Measurements from ENCODE around the gene OSBPL6. TPM values are rescaled to one million over a fixed set of nuclear protein-coding genes. Genes with fewer than 3 reads are reported as not detected.
"Not testable (repeated sequence)": the region's sequence is repeated elsewhere in the genome, so short reads cannot be mapped to it uniquely, and the experiment has no call there.

The OSBPL6 gene
- total RNA-seq, 6 experiments from 2014 or later: 2.4 to 4.1 (median 3.1) TPM

DNA sequence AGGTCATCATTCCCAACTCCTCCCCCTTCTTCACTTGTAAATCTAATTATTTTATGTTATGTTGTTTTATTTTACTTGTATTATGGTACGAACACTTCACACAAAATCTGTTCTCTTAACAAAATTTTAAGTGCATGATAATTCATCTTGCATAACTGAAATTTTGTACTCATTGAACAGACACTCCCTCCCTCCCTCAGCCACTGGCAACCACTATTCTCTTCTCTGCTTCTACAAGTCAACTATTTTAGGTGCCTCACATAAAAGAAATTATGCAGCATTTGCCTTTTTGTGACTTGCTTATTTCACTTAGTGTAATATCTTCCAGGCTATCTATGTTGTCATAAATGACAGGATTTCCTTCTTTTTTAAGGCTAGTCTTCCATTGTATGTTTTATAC lies 30.4 kb upstream of the OSBPL6 start:
- ATAC-seq (no peak), DNase-seq (no peak)
- Histone ChIP-seq H3K4me1 (no peaks in the 10 kb centered on the region), H3K9me3 (no peaks in the 10 kb centered on the region), H3K27me3 (no peaks in the 10 kb centered on the region), H3K27ac (no peak overlapping the region), H3K36me3 (no peaks in the 10 kb centered on the region), H3K4me3 (no peak overlapping the region)
- 0% methylated on average over 1 of the region's 1 CpG for WGBS (ENCODE audit: insufficient coverage, low coverage, low lambda C conversion rate, missing lambda C conversion rate)
- TF ChIP-seq, protein P1, sequence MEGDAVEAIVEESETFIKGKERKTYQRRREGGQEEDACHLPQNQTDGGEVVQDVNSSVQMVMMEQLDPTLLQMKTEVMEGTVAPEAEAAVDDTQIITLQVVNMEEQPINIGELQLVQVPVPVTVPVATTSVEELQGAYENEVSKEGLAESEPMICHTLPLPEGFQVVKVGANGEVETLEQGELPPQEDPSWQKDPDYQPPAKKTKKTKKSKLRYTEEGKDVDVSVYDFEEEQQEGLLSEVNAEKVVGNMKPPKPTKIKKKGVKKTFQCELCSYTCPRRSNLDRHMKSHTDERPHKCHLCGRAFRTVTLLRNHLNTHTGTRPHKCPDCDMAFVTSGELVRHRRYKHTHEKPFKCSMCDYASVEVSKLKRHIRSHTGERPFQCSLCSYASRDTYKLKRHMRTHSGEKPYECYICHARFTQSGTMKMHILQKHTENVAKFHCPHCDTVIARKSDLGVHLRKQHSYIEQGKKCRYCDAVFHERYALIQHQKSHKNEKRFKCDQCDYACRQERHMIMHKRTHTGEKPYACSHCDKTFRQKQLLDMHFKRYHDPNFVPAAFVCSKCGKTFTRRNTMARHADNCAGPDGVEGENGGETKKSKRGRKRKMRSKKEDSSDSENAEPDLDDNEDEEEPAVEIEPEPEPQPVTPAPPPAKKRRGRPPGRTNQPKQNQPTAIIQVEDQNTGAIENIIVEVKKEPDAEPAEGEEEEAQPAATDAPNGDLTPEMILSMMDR (IDR thresholded peaks at IDR 0.05): no peak
- no peak for TF ChIP-seq POLR2A (IDR thresholded peaks at IDR 0.05)
- intact Hi-C loops (cut with DNase I): no loop called here

DNA sequence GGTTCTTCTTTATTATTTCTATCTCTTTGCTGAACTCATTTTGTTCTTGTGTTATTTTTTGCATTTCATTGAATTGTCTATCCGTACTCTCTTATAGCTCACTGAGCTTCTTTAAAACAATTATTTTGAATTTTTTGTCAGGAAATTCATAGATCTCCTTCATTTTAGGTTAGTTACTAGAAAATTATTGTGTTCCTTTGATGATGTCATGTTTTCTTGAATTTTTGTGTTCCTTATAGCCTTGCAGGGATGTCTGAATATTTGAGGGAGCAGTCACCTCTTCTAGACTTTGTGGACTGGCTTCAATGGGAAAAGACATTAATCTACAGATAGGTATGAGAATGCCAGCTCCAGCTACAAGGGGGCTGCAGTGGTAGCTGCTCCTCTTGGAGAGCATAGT lies 20.7 kb upstream of the OSBPL6 start:
- Histone ChIP-seq H3K36me3 (no peaks in the 10 kb centered on the region), H3K4me3 (no peak overlapping the region), H3K27me3 (no peaks in the 10 kb centered on the region), H3K9me3 (no peaks in the 10 kb centered on the region), H3K4me1 (no peaks in the 10 kb centered on the region), H3K27ac (no peak overlapping the region)
- TF ChIP-seq POLR2A (IDR thresholded peaks at IDR 0.05): no peak
- TF ChIP-seq, protein P1 (IDR thresholded peaks at IDR 0.05): no peak
- WGBS (ENCODE audit: insufficient coverage, low coverage, low lambda C conversion rate, missing lambda C conversion rate): 92% methylated on average over 1 of the region's 1 CpG
- no peak for DNase-seq
- intact Hi-C loops (cut with DNase I): no loop called here
- no peak for ATAC-seq

GRCh38 chr2:178177066-178177679 lies 17.1 kb upstream of the OSBPL6 start:
- 75% methylated on average over 1 of the region's 1 CpG for WGBS (ENCODE audit: insufficient coverage, low coverage, low lambda C conversion rate, missing lambda C conversion rate)
- no peak for ATAC-seq
- H3K4me1 ChIP-seq: no peaks in the 10 kb centered on the region
- H3K9me3 ChIP-seq: no peaks in the 10 kb centered on the region
- DNase-seq: no peak
- TF ChIP-seq, protein P1 (IDR thresholded peaks at IDR 0.05): no peak
- no peak for TF ChIP-seq POLR2A (IDR thresholded peaks at IDR 0.05)
- no peak overlapping the region for H3K4me3 ChIP-seq
- no peaks in the 10 kb centered on the region for H3K27me3 ChIP-seq
- H3K27ac ChIP-seq: no peak overlapping the region
- intact Hi-C loops (cut with DNase I): no loop called here
- H3K36me3 ChIP-seq: no peaks in the 10 kb centered on the region

DNA sequence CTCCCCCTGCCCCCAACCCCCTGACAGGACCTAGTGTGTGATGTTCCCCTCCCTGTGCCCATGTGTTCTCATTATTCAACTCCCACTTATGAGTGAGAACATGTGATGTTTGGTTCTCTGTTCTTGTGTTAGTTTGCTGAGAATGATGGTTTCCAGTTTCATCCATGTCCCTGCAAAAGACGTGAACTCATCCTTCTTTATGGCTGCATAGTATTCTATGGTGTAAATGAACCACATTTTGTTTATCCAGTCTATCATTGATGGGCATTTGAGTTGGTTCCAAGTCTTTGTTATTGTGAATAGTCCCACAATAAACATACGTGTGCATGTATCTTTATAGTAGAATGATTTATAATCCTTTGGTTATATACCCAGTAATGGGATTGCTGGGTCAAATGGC lies 13.7 kb upstream of the OSBPL6 start:
- H3K9me3 ChIP-seq; intact Hi-C loops (cut with DNase I): not testable (repeated sequence)

DNA sequence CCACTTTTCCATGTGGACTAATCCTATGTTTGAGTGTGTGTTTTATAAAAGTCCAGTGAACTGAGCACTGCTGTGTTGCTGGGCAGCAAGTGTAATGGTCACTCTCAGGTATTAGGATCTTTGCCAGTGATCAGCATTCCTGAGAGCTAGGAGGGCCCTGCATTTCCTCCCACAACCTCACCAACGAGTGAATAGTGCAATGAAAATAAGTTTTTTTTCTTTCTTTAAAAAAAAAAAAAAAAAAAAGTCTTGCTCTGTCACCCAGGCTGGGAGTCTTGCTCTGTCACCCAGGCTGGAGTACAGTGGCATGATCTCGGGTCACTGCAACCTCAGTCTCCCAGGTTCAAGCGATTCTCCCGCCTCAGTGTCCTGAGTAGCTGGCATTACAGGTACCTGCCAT lies 6.5 kb upstream of the OSBPL6 start:
- no peak for TF ChIP-seq POLR2A (IDR thresholded peaks at IDR 0.05)
- TF ChIP-seq, protein P1 (IDR thresholded peaks at IDR 0.05): no peak
- Histone ChIP-seq H3K27ac (no peak overlapping the region), H3K9me3 (no peaks in the 10 kb centered on the region), H3K4me1 (peaks cover 0 to under 1% (median 0%) of the 10 kb centered on the region in 4 donors), H3K4me3 (no peak overlapping the region), H3K36me3 (no peaks in the 10 kb centered on the region), H3K27me3 (no peaks in the 10 kb centered on the region)
- intact Hi-C loops (cut with DNase I): no loop called here
- ATAC-seq (no peak), DNase-seq (no peak)
- WGBS (ENCODE audit: insufficient coverage, low coverage, low lambda C conversion rate, missing lambda C conversion rate): 94% methylated on average over 3 of the region's 4 CpGs

More for the DNA sequence above, 13.7 kb upstream of the OSBPL6 start:
- H3K4me1 ChIP-seq, H3K27me3 ChIP-seq, H3K27ac ChIP-seq, H3K36me3 ChIP-seq, H3K4me3 ChIP-seq, ATAC-seq, DNase-seq: not testable (repeated sequence)
- 77% methylated on average over 2 of the region's 2 CpGs for WGBS (ENCODE audit: insufficient coverage, low coverage, low lambda C conversion rate, missing lambda C conversion rate)

Data from right lobe of liver (tissue), 6 donors.